Mesenteric fat pad (tissue), 1 donor: Measurements from ENCODE around the gene TSKU. TPM values are rescaled to one million over a fixed set of nuclear protein-coding genes. Genes with fewer than 3 reads are reported as not detected.

ENCODE experiments used
- DNase-seq: peaks from one replicate; pipeline ENCODE4 v3.0.0-alpha.2; 2020; ENCODE audit warnings: low spot score
- total RNA-seq: library from RNA; stranded (reverse); fragmentation: NEBNext Ultra II Directional; extraction: Animal tissue kit (Norgen Biotek cat#: 25700); gene quantifications from one replicate; pipeline ENCODE4 v1.2.1, GENCODE V29; 2021
- donor health status: DM: yes; HTN: yes; CAD: no.

TSKU gene
- total RNA-seq, 1 donor from 2014 or later, result 185 TPM

- no peak for DNase-seq
Measured at GRCh38 chr11:76787911-76788596, 4.9 kb downstream of the TSKU start.

- peak; percentile 87 for DNase-seq
Measured at GRCh38 chr11:76788661-76789442, 5.7 kb downstream of the TSKU start.

GRCh38 chr11:76789443-76789719 lies 6.2 kb downstream of the TSKU start:
- DNase-seq, result peak; percentile 49

- peak; percentile 59 for DNase-seq
Measured at GRCh38 chr11:76790251-76790650, 7.1 kb downstream of the TSKU start.

- DNase-seq, result peak; percentile 30
Measured at GRCh38 chr11:76791002-76791770, 8.0 kb downstream of the TSKU start.

- no peak for DNase-seq
Measured at GRCh38 chr11:76791861-76792260, 8.7 kb downstream of the TSKU start.

- no peak for DNase-seq
Measured at GRCh38 chr11:76792505-76793264, 9.5 kb downstream of the TSKU start.

GRCh38 chr11:76793391-76794291 lies 10.5 kb downstream of the TSKU start:
- DNase-seq, result no peak

- DNase-seq, result no peak
Measured at GRCh38 chr11:76794371-76795289, 11.5 kb downstream of the TSKU start.

GRCh38 chr11:76795290-76795935 lies 12.3 kb downstream of the TSKU start:
- no peak for DNase-seq

GRCh38 chr11:76795936-76796441 lies 12.8 kb downstream of the TSKU start:
- no peak for DNase-seq

GRCh38 chr11:76796511-76797198 lies 13.5 kb downstream of the TSKU start:
- no peak for DNase-seq

GRCh38 chr11:76797341-76798201 lies 14.4 kb downstream of the TSKU start:
- no peak for DNase-seq

- DNase-seq, result no peak
Measured at GRCh38 chr11:76798202-76798581, 15.0 kb downstream of the TSKU start.

GRCh38 chr11:76798671-76799065 lies 15.5 kb downstream of the TSKU start:
- peak; percentile 87 for DNase-seq

GRCh38 chr11:76799066-76799804 lies 16.1 kb downstream of the TSKU start:
- peak; percentile 96 for DNase-seq
